Renal pelvis (tissue), 12 donors: ENCODE results near the gene CDC25A. TPM values are rescaled to one million over a fixed set of nuclear protein-coding genes. Genes with fewer than 3 reads are reported as not detected.
"Not testable (repeated sequence)": the region's sequence is repeated elsewhere in the genome, so short reads cannot be mapped to it uniquely, and the experiment has no call there.

ENCODE experiments used
- DNase-seq: peaks from one replicate; pipeline ENCODE4 v3.0.0-alpha.2; 2013
- long read RNA-seq, 16 experiments: transcript quantifications; one replicate each; lab custom pipeline, GENCODE V29; 2026
- polyA plus RNA-seq, 3 donors: library from polyadenylated mRNA; unstranded; fragments of 120-200 nt; gene quantifications; one replicate each; pipeline ENCODE4 v1.2.1, GENCODE V29; 2013; ENCODE audit not compliant: insufficient read length in 3 of 3

The CDC25A gene
- 10 to 100 TPM; 11.0 to 13.1 (median 12.2) TPM for polyA plus RNA-seq
- long read RNA-seq, donor 1 = 0 reads
- long read RNA-seq, donor 2, partial matches to known transcripts = 0 of 4 reads
- long read RNA-seq, donor 2, other reads (novel, unspliced or antisense) = 0 of 4 reads
- long read RNA-seq, donor 3, partial matches to known transcripts = 0 of 2 reads
- long read RNA-seq, donor 3, other reads (novel, unspliced or antisense) = 0 of 2 reads
- long read RNA-seq, donor 4, partial matches to known transcripts = 0 of 2 reads
- long read RNA-seq, donor 4, other reads (novel, unspliced or antisense) = 0 of 2 reads
- long read RNA-seq, donor 5 = 0 reads
- long read RNA-seq, donor 6, partial matches to known transcripts = 0 of 1 reads
- long read RNA-seq, donor 6, other reads (novel, unspliced or antisense) = 0 of 1 reads
- long read RNA-seq, donor 7 = 0 reads
- long read RNA-seq, donor 8, partial matches to known transcripts = 0 of 1 reads
- long read RNA-seq, donor 8, other reads (novel, unspliced or antisense) = 0 of 1 reads
- long read RNA-seq, donor 9, partial matches to known transcripts = 0 of 1 reads
- long read RNA-seq, donor 9, other reads (novel, unspliced or antisense) = 0 of 1 reads
- long read RNA-seq, donor 10, partial matches to known transcripts = 0 of 2 reads
- long read RNA-seq, donor 10, other reads (novel, unspliced or antisense) = 0 of 2 reads
- long read RNA-seq, donor 11 = 0 reads
- long read RNA-seq, donor 12, partial matches to known transcripts = 0 of 1 reads
- long read RNA-seq, donor 12, other reads (novel, unspliced or antisense) = 0 of 1 reads
- long read RNA-seq, donor 13 = 0 reads
- long read RNA-seq, donor 14 = 0 reads
- long read RNA-seq, donor 15, partial matches to known transcripts = 7 of 7 reads
- long read RNA-seq, donor 15, other reads (novel, unspliced or antisense) = 0 of 7 reads
- long read RNA-seq, donor 16, partial matches to known transcripts = 0 of 1 reads
- long read RNA-seq, donor 16, other reads (novel, unspliced or antisense) = 0 of 1 reads

DNA sequence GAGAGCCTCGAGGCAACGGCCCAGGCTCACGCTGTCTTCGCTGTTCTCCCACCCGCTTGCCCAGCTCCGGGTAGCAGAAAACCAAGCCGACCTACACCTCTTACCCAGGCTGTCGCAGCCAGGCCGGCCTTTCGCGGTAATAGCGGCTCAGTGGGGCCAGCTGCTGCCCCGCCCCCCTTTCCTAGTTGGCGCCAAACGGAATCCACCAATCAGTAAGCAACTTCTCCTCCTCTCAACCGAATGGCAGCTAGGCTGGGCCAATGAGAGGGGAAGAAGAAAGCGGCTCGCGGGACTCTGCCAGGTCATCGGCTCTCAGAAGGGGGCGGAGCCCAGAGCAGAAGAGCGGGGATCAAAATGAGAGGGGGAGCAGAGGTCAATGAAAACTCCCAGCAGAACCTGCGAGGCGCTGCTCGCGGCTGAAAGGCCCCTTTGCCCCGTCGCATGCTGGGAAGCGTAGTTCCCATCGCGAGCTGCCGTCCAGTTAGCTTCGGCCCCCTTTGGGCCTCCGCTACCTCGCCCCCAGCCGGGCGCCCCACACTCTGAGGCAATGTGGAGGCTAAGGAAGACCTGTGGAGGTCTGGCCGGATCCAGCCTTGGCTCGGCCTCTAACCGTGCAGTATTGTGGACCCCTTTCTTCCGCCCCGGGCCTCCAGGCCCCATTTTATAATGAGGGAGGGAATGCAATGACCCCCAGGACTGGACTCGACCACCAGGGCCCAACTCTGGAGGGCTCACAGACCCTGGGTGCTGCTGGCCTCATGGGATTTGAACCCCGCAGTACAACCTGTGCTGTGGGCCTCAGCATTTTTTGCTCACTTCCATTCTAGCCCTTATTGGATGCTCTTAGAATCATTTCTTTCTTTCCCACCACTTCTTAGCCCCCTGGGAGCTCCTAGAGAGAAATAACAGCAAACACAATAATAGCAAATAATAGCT lies at the start of gene CDC25A:
Gene CDC25A, minus strand, starts transcription at position 152 of the 936 bp plus-strand sequence. CDS start 470 bp downstream, outside the sequence.
- peak; percentile 100 for DNase-seq

DNA sequence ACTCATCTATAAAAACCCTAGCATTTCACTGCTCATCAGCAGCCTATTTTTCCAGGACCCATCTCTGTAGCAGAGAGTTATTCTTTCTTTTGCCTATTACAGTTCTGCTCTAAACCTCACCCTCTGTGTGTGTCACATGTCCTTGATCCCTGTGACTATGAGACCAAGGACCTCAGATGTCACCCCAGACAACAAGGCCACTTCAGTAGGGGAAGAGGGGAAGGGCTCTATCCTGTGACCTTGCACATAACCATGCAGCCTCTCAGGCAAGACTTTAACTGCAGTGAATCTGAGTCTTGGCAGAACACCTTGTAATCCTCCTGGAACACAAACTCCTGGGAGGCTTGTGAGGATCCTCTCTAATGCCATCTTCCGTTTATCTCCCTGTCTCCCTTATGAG lies 48.3 kb upstream of the CDC25A start:
- DNase-seq = no peak

DNA sequence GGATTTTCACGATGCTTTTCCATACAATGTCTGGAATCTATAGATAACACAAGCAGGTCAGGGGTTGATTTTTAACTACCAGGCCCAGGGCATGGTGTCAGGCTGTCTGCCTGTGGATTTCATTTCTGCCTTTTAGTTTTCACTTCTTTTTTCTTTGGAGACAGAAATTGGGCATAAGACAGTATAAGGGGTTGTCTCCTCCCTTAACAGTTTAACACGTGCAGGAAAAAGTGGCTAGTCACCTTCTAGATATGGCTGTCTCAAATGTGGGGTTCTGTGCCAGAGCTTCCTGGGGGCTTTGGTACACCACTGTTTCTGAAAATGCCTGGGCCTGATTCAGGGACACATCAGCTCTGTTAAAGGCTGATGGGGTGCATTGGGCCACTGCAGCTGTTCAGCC lies 45.3 kb upstream of the CDC25A start:
- no peak for DNase-seq

DNA sequence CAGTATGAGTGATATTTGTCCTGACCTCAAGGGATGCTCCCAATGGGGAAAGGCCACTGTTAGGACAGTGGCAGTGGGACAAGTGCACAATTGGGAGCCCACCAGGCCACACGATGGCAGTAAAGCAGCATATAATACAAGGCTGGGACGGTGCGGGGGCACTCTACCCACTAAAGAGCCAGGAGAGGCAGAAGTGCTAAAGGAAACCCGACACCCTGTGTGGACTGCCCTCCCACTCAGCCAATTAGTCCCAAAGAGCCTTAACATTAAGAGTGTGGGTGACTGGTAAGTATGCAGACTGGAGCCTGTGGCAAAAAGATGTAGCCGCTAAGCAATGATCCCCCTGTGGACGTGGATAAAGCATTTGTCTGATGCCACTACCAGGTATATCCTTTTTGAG lies 44.5 kb upstream of the CDC25A start:
- DNase-seq = peak; percentile 72

DNA sequence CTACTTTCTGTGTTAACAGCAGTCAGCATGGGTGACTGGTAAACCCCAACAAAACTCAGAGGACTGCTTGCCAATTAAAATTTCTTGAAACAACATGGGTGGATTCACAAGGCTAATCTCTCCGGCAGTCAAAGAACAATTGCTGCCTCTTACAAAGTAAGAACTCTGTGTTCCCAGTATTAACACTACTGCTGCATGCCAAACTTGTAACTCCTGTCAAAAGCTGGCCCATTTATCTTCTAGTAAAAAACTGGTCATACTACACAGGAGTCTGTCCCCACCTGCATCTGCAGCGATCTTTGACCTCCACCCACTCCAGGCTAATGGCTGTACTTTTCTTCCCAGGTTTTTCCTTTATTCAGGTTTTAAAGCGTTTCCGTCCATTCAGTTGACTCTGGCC lies 44.0 kb upstream of the CDC25A start:
- no peak for DNase-seq

- no peak for DNase-seq
These were observed 38.7 kb upstream of the CDC25A start for GRCh38 chr3:48226939-48227338.

DNA sequence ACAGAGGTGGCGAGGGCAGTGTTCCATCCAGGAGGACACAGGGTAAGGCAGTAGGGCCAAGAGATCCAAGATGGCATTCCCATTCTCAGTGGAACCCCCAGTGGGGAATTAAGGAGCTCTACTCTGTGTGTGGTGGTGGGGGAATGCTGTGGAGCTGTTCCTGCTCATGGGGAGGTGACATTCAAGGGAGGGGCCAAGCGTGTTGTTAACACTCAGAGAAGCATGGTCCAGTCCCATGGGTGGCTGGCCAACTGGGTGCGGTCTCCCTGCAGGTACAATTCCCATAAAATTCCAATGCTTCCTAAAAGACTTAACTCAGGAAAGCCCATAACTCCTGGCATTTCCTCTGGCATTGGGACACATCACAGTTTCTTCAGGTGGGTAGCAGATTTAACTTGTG lies 37.4 kb upstream of the CDC25A start:
- no peak for DNase-seq

DNA sequence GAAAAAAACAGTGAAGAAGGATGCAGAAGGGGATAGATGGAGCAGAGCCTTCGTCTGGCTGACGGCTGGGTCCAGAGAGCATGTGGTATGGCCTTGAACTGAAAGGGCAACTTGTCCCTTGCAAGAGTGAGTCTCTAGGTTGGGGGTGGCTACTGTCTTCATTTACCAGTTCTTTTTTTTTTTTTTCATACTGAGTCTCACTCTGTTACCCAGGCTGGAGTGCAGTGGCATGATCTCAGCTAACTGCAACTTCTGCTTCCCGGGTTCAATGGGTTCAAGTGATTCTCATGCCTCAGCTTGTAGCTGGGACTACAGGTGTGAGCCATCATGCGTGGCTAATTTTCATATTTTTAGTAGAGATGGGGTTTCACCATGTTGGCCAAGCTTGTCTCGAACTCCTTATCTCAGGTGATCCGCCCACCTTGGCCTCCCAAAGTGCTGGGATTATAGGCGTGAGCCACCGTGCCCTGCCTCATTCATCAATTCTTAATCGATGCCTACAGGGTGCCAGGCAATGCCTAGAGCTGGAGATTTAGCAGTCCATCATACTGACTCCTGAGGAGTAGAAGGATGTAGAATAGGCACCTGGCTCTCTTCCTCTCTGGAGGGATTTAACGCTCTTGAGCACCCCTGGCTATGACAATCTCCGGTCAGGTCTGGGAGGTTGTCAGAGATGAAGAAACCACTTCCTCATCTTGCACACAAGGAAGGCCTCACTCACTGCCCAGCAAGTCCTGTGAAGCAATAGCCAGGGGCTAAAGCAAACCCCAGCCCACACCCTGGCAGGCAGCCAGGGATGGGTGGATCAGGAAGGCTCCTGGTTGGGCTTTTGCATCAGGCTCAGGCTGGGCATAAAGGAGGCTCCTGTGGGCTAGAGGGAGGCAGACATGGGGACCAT lies 34.6 kb upstream of the CDC25A start, which contains the start of gene CAMP:
Gene CAMP, plus strand, starts transcription at position 880 of the 898 bp plus-strand sequence. Its CDS starts 17 bp downstream, at position 897.
- no peak for DNase-seq

- DNase-seq = no peak
These were observed 32.5 kb upstream of the CDC25A start for GRCh38 chr3:48220746-48221145.

DNA sequence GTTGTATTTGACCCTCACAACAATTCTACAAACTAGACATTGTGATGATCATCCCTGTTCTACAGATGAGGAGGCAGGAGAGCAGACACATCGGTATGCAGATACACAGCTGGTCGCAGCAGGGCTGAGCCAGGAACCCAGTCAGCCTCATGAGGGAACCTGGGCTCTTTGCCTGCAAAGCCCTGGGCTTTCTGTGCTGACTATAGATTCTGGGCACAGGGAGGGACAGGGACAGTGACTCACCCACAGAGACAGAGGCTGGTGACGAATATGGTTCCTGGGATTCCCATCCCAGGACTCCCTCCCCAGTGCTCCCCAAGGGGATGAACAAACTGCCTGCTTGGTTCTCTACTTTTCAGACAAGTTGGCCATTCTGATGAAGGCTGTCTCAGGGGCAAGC lies 31.3 kb upstream of the CDC25A start:
- no peak for DNase-seq

DNA sequence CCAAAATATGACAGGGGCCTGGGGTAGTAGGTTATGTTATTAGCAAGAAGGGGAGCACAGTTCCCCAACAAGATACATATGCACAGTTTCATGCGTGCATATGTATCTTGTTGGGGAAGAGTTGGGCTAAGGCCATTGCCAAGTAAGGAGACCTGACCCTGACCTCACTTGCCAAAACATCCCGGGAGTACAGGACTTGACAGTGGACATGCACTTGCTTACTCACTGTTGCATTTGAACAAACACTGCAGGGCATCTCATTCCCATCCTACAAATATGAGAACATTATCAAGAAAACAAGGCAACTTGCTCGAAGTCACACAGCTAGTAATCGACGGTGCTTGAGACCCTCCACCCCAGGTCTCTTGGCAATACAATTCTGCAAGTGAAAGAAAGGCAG lies 30.3 kb upstream of the CDC25A start:
- no peak for DNase-seq

GRCh38 chr3:48217449-48217848 lies 29.2 kb upstream of the CDC25A start:
- no peak for DNase-seq

DNA sequence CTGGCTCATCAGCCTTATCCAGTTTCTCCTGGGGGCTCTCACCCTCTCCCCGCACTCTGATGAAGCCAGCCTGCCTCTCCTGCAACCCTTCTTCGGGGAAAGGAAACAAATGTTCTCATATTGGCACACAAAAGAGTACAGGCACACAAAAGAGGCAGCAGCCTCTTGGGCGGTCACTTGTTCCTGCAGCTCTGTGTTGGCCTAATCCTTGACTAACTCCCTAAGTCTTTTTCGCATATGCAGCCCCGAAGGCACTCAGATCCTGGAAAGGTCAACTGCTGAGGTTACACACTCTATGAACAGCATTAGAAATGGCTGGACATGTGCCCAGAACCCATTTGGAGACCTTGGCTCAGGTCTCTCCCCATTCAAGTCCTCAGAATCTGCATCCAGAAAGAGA lies 27.7 kb upstream of the CDC25A start:
- DNase-seq = no peak

- DNase-seq = peak; percentile 55
These were observed 27.2 kb upstream of the CDC25A start for GRCh38 chr3:48215466-48215865.

DNA sequence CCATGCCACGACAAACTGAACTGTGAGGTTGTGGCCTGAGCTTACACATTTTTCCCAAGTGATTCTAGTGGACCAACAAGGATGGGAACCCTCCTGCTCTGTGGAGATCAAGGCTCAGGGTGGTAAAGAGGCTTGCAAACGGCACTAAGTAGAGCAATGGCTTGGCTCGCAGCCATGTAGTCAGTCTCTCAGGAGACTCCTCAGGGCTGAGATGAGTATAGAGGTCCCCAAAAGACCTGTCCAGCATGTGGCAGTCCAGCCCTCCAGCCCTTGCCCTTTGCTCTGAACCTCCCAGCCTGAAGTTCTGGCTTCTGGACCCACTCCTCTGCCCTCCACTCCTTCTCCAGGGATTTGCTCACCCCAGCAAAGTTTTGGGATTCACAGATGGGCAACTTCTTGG lies 26.8 kb upstream of the CDC25A start:
- no peak for DNase-seq

DNA sequence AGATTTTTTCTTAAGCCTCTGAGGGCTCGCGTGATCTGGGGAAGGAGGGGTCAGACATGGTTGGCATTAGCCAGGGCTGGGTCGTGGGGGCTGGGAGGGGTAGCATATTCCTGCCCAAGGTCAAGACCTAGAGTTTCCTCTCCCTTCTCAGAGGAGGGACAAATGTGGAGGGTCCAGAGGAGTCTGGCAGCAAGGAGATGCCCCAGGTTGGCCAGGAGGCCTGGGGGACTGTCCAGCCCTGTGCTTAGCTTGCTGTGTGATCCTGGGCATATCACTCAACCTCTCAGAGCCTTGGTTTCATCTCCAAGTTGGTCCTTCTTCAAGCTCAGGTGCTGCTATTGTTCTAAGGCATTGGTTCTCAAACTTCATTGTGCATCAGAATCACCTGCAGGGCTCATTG lies 26.0 kb upstream of the CDC25A start:
- no peak for DNase-seq

DNA sequence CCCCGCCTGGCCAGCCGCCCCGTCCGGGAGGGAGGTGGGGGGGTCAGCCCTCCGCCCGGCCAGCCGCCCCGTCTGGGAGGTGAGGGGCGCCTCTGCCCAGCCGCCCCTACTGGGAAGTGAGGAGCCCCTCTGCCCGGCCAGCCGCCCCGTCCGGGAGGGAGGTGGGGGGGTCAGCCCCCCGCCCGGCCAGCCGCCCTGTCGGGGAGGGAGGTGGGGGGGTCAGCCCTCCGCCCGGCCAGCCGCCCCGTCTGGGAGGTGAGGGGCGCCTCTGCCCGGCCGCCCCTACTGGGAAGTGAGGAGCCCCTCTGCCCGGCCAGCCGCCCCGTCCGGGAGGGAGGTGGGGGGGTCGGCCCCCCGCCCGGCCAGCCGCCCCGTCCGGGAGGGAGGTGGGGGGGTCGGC lies 23.6 kb upstream of the CDC25A start:
- DNase-seq = not testable (repeated sequence)

DNA sequence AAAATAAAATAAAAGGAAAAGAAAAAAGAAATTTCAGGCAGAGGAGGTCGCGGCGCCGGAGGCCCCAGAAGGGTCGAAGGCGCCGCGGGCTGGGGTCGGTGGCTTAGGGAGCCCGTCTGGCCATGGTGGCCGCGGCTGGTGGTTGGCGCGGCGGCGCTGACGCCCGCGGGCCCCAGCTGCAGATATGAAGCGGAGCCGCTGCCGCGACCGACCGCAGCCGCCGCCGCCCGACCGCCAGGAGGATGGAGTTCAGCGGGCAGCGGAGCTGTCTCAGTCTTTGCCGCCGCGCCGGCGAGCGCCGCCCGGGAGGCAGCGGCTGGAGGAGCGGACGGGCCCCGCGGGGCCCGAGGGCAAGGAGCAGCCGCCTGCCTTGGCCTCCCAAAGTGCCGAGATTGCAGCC lies 22.3 kb upstream of the CDC25A start:
- DNase-seq = not testable (repeated sequence)

DNA sequence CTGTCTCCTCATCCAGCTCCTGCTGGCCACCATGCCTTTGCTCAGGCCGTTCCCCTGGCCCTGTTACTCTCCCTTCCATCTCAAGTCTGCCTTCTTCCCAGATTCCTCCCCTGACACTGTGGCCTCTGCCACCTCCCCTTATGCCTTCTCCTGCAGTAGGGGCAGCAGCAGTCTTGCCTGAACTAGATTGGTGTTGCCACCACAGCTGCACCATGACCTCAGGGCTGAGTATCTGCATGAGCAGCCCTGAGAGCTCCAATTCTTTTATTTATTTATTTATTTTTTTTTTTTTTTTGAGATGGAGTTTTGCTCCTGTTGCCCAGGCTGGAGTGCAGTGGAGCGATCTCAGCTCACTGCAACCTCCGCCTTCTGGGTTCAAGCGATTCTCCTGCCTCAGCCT lies 21.2 kb upstream of the CDC25A start:
- DNase-seq = no peak

GRCh38 chr3:48208076-48208475 lies 19.9 kb upstream of the CDC25A start:
- DNase-seq = no peak
